ENCODE results near the gene ZDHHC3. TPM values are rescaled to one million over a fixed set of nuclear protein-coding genes. Genes with fewer than 3 reads are reported as not detected.

The ZDHHC3 gene
- total and polyA plus RNA-seq, 4 donors, result 15.4 to 43.0 (median 24.4) TPM

DNA sequence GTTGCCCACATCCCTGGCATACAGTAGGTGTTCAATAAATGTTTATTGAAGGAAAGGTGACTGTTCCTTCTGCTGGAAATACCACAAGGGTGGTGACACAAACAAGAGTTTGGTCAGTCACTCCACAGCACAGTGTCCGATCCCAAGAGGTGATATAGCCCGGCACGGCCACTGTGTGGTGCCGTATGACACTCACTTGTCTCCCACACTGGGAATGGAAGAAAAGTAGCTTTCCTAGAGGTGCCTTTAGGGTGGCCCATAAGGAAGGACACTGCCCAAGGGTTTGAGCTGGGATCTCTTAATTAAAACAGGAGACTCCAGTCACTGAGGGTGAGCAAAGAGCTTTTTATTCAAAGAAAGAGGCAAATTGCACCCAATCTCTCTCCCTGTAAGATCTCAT is 61.0 kb downstream of the ZDHHC3 start:
- 66% methylated on average over 4 of the region's 4 CpGs for WGBS
- H3K36me3 ChIP-seq (ENCODE audit: control insufficient read depth in 4 of 4, insufficient read depth in 3 of 4, low read depth in 1 of 4, low read length in 3 of 4), result peaks cover 0 to 2% (median under 1%) of the 10 kb centered on the region in 4 donors
- no peak for DNase-seq (ENCODE audit: low spot score)
- H3K9ac ChIP-seq (ENCODE audit: low read depth in 1 of 2, low read length in 2 of 2), result no peak overlapping the region
- H3K4me3 ChIP-seq (ENCODE audit: low read depth in 1 of 3, low read length in 3 of 3), result no peak overlapping the region
- TF ChIP-seq RAD21 (IDR thresholded peaks at IDR 0.05) (peak in 1 of 2 donors; percentile 68), HNF4A (conservative IDR thresholded peaks at IDR 0.05) (no peak)
- H3K9me3 ChIP-seq (ENCODE audit: control insufficient read depth in 4 of 4, low read length in 3 of 4), result peaks cover 0 to 7% (median 2%) of the 10 kb centered on the region in 4 donors
- peaks cover 0 to under 1% (median 0%) of the 10 kb centered on the region in 4 donors for H3K27me3 ChIP-seq (ENCODE audit: control insufficient read depth in 4 of 4, insufficient read depth in 4 of 4, low read length in 3 of 4)
- H3K4me1 ChIP-seq (ENCODE audit: control insufficient read depth in 4 of 4, insufficient read depth in 4 of 4, low read length in 3 of 4), result no peaks in the 10 kb centered on the region
- no peak overlapping the region for H3K27ac ChIP-seq (ENCODE audit: low read depth in 1 of 2, low read length in 2 of 2)

- peaks cover 0 to 2% (median 0%) of the 10 kb centered on the region in 4 donors for H3K27me3 ChIP-seq (ENCODE audit: control insufficient read depth in 4 of 4, insufficient read depth in 4 of 4, low read length in 3 of 4)
These were observed 62.0 kb downstream of the ZDHHC3 start for GRCh38 chr3:44913868-44914468.

More at GRCh38 chr3:44913868-44914468, 62.0 kb downstream of the ZDHHC3 start:
- TF ChIP-seq, protein P1, sequence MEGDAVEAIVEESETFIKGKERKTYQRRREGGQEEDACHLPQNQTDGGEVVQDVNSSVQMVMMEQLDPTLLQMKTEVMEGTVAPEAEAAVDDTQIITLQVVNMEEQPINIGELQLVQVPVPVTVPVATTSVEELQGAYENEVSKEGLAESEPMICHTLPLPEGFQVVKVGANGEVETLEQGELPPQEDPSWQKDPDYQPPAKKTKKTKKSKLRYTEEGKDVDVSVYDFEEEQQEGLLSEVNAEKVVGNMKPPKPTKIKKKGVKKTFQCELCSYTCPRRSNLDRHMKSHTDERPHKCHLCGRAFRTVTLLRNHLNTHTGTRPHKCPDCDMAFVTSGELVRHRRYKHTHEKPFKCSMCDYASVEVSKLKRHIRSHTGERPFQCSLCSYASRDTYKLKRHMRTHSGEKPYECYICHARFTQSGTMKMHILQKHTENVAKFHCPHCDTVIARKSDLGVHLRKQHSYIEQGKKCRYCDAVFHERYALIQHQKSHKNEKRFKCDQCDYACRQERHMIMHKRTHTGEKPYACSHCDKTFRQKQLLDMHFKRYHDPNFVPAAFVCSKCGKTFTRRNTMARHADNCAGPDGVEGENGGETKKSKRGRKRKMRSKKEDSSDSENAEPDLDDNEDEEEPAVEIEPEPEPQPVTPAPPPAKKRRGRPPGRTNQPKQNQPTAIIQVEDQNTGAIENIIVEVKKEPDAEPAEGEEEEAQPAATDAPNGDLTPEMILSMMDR (IDR thresholded peaks at IDR 0.05; ENCODE audit: low read depth, low read length, missing input control), result peak; percentile 79
- TF ChIP-seq HNF4G (IDR thresholded peaks at IDR 0.05) (no peak), JUND (IDR thresholded peaks at IDR 0.05) (no peak), RAD21 (IDR thresholded peaks at IDR 0.05) (peak; percentile 90 to 93), FOXA2 (IDR thresholded peaks at IDR 0.05) (no peak), RXRA (IDR thresholded peaks at IDR 0.05) (peak in 1 of 2 donors; percentile 34), GABPA (IDR thresholded peaks at IDR 0.05 in 1 of 2, conservative IDR thresholded peaks at IDR 0.05 in 1 of 2) (no peak), SP1 (IDR thresholded peaks at IDR 0.05) (no peak), YY1 (IDR thresholded peaks at IDR 0.05) (no peak), HNF4A (conservative IDR thresholded peaks at IDR 0.05) (no peak), TAF1 (conservative IDR thresholded peaks at IDR 0.05) (no peak), EGR1 (IDR thresholded peaks at IDR 0.05; ENCODE audit: low read depth in 2 of 2) (no peak), FOXA1 (IDR thresholded peaks at IDR 0.05) (no peak), MAX (IDR thresholded peaks at IDR 0.05) (no peak), NR2F2 (IDR thresholded peaks at IDR 0.05) (no peak), ZBTB33 (IDR thresholded peaks at IDR 0.05) (no peak)
- TF ChIP-seq, protein P2, sequence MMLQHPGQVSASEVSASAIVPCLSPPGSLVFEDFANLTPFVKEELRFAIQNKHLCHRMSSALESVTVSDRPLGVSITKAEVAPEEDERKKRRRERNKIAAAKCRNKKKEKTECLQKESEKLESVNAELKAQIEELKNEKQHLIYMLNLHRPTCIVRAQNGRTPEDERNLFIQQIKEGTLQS (IDR thresholded peaks at IDR 0.05), result no peak
- TF ChIP-seq, protein P3, sequence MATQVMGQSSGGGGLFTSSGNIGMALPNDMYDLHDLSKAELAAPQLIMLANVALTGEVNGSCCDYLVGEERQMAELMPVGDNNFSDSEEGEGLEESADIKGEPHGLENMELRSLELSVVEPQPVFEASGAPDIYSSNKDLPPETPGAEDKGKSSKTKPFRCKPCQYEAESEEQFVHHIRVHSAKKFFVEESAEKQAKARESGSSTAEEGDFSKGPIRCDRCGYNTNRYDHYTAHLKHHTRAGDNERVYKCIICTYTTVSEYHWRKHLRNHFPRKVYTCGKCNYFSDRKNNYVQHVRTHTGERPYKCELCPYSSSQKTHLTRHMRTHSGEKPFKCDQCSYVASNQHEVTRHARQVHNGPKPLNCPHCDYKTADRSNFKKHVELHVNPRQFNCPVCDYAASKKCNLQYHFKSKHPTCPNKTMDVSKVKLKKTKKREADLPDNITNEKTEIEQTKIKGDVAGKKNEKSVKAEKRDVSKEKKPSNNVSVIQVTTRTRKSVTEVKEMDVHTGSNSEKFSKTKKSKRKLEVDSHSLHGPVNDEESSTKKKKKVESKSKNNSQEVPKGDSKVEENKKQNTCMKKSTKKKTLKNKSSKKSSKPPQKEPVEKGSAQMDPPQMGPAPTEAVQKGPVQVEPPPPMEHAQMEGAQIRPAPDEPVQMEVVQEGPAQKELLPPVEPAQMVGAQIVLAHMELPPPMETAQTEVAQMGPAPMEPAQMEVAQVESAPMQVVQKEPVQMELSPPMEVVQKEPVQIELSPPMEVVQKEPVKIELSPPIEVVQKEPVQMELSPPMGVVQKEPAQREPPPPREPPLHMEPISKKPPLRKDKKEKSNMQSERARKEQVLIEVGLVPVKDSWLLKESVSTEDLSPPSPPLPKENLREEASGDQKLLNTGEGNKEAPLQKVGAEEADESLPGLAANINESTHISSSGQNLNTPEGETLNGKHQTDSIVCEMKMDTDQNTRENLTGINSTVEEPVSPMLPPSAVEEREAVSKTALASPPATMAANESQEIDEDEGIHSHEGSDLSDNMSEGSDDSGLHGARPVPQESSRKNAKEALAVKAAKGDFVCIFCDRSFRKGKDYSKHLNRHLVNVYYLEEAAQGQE (IDR thresholded peaks at IDR 0.05), result peak; percentile 93
- peak; percentile 77 for DNase-seq (ENCODE audit: low spot score)
- 27% methylated on average over 4 of the region's 4 CpGs for WGBS
- Histone ChIP-seq H3K36me3 (ENCODE audit: control insufficient read depth in 4 of 4, insufficient read depth in 3 of 4, low read depth in 1 of 4, low read length in 3 of 4) (peaks cover 0 to 2% (median under 1%) of the 10 kb centered on the region in 4 donors), H3K4me1 (ENCODE audit: control insufficient read depth in 4 of 4, insufficient read depth in 4 of 4, low read length in 3 of 4) (no peaks in the 10 kb centered on the region), H3K9ac (ENCODE audit: low read depth in 1 of 2, low read length in 2 of 2) (no peak overlapping the region), H3K4me3 (ENCODE audit: low read depth in 1 of 3, low read length in 3 of 3) (no peak overlapping the region), H3K9me3 (ENCODE audit: control insufficient read depth in 4 of 4, low read length in 3 of 4) (peaks cover 0 to 10% (median 3%) of the 10 kb centered on the region in 4 donors), H3K27ac (ENCODE audit: low read depth in 1 of 2, low read length in 2 of 2) (no peak overlapping the region)

Measured in liver (tissue), 9 donors.